ENCODE measurements around the gene MEFV.

DNA sequence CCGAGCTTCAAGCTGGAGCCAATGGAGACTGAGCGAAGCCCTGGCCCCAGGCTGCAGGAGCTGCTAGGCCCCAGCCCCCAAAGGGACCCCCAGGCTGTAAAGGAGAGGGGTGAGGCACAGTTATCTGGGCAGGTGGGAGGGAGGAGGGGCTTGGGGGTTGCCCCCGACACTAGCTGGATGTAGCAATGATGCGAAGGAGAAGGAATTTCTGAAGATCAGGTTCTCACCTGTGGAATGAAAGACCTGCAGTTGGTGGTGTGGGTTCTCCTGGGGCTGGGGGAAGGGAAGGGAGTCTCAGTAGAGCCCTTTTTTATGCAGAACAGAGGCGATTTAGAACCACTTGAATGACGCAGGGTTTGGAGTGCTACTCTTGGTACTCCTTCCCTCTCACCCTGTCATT lies 28.7 kb upstream of the MEFV start:
- TF ChIP-seq, protein P1, sequence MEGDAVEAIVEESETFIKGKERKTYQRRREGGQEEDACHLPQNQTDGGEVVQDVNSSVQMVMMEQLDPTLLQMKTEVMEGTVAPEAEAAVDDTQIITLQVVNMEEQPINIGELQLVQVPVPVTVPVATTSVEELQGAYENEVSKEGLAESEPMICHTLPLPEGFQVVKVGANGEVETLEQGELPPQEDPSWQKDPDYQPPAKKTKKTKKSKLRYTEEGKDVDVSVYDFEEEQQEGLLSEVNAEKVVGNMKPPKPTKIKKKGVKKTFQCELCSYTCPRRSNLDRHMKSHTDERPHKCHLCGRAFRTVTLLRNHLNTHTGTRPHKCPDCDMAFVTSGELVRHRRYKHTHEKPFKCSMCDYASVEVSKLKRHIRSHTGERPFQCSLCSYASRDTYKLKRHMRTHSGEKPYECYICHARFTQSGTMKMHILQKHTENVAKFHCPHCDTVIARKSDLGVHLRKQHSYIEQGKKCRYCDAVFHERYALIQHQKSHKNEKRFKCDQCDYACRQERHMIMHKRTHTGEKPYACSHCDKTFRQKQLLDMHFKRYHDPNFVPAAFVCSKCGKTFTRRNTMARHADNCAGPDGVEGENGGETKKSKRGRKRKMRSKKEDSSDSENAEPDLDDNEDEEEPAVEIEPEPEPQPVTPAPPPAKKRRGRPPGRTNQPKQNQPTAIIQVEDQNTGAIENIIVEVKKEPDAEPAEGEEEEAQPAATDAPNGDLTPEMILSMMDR (IDR thresholded peaks at IDR 0.05): no peak
- TF ChIP-seq JUN (IDR thresholded peaks at IDR 0.05) (no peak), KDM1A (IDR thresholded peaks at IDR 0.05; ENCODE audit: low read depth) (no peak), MYC (IDR thresholded peaks at IDR 0.05; ENCODE audit: borderline replicate concordance, low read length) (no peak), CHD2 (IDR thresholded peaks at IDR 0.05; ENCODE audit: low read length, partially characterized antibody) (no peak), REST (IDR thresholded peaks at IDR 0.05) (no peak)
